C4-2B (cell line): ENCODE results near the gene C12orf60.

Source experiments
- H3K27ac ChIP-seq: fragments of 450-650 bp; 2 replicates; pipeline ENCODE4 v1.5.1; 2017
- ZFX ChIP-seq: fragments of 450-650 bp; IDR thresholded peaks from 2 replicates; pipeline ENCODE4 v1.6.1; 2017
- TF ChIP-seq, protein P1 (sequence below): fragments of 450-650 bp; conservative IDR thresholded peaks from 2 replicates; pipeline ENCODE4 v1.5.1; 2017; ENCODE audit warnings: mild to moderate bottlenecking

The C12orf60 gene

DNA sequence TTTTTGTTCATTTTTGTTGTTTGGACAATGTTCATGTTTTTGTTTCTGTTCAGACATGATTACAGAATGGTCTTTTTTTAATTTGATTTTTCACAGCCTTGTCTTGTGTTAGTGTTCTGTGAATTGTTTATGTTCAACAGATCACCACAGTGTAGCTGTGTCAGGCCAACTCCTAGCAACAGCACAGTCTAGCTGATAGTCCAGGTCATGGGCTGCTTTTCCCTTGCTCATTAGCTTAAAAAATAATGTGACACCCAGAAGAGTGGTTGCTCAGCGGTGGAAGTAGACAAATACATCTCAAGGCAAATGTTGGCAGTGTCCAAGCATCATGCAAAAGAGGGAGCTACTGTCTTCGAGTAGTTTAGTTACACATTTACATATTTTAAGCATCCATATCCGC is 22.6 kb upstream of the C12orf60 start:
- H3K27ac ChIP-seq, result no peak overlapping the region
- TF ChIP-seq ZFX, result no peak
- TF ChIP-seq, protein P1, sequence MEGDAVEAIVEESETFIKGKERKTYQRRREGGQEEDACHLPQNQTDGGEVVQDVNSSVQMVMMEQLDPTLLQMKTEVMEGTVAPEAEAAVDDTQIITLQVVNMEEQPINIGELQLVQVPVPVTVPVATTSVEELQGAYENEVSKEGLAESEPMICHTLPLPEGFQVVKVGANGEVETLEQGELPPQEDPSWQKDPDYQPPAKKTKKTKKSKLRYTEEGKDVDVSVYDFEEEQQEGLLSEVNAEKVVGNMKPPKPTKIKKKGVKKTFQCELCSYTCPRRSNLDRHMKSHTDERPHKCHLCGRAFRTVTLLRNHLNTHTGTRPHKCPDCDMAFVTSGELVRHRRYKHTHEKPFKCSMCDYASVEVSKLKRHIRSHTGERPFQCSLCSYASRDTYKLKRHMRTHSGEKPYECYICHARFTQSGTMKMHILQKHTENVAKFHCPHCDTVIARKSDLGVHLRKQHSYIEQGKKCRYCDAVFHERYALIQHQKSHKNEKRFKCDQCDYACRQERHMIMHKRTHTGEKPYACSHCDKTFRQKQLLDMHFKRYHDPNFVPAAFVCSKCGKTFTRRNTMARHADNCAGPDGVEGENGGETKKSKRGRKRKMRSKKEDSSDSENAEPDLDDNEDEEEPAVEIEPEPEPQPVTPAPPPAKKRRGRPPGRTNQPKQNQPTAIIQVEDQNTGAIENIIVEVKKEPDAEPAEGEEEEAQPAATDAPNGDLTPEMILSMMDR, result no peak

DNA sequence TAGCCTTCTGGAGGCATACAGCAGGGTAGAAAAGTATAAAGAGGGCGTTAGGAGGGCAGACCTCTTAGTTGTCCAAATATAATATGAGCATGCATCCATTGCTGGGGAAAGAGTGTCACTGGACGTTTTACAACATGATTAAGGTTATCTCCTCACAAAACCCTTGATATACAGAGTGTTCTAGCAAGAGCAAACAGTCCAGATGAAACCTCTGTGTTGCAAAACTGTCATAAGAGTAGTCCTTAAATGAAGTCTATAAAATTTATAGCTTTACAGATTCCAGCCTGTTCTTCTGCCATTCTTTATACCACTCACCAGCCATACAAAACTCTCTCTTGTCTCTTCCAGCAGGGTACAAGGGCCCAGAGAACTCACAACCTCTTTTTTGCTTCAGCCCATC is 21.9 kb upstream of the C12orf60 start:
- TF ChIP-seq ZFX, result no peak
- TF ChIP-seq, protein P1, result no peak

DNA sequence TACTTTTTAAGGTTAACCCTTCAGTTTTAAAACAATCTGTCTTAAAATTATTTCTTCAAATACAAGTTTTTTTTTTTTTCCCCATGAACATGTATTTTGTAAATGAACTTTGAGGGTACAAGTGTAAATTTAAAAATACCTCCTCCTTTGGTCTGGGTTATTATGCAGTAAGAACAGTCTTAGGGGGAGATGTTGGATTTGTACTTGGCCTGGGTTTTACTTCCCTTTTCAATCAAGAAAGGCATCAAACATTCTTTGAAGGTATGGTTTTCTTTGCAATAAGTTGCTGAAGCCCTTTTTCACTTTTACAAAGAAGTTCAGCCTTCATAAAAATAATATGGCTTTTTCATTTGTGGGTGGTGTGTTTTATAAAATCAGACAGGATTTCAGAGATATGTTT is 20.7 kb upstream of the C12orf60 start:
- TF ChIP-seq, protein P1, result no peak
- TF ChIP-seq ZFX, result no peak
- no peak overlapping the region for H3K27ac ChIP-seq

More for the DNA sequence above, 21.9 kb upstream of the C12orf60 start:
- H3K27ac ChIP-seq, result no peak overlapping the region

DNA sequence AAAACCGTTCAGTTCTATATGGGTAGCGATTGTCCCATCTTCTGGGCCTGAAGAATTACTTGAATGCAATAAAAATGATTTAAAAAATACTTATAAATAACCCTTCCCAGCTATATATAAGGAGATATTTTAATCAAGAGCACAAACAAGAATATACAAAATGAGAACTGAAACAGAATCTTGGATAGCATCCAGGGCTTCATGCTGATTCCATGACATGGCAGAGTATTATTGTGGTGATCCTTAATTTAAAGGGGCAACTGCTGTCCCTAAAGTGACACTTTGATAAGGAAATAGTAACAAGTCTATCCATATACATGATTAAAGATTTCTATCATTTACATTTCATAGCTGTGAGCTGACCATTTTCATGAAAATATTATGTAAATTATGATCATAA is 19.0 kb upstream of the C12orf60 start:
- no peak overlapping the region for H3K27ac ChIP-seq
- TF ChIP-seq, protein P1, result no peak
- no peak for TF ChIP-seq ZFX

DNA sequence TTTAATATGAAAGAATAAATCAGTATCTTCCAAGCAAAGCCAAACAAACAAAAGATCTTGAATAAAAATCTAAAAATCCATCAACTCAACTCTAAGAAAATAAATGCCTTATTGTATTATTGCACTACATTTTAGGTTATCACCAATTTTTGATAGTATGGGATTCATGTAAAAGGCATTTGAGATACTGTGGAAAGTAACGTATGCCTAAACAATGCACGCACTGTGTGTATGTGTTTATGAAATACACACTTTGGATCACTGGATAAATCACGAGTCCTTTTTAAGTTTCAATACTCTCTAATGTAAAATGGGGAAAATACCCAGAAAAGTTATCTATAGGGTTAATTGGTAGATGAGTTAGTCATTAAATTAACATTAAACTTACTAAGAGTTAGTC is 17.9 kb upstream of the C12orf60 start:
- no peak overlapping the region for H3K27ac ChIP-seq
- TF ChIP-seq, protein P1, result no peak
- TF ChIP-seq ZFX, result no peak

DNA sequence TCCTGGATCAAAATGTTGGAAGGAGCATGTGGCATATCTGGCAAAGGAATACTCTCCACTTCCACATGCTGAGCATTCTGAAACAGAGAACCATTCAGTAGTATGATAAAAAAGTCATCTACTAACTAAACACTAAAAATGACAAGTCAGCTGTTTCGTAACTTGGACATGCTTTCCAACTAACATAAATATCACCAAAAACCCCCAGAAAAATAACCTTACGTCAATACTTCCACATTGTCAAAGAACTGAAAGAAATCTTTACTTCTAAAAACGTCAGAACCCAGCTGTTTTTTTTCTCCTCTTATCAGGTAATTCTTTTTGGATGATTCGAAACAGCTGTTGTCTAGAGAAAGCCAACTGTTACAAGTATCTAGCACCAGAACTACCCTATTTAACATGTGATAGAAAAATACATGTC is 8.4 kb upstream of the C12orf60 start:
- no peak overlapping the region for H3K27ac ChIP-seq
- TF ChIP-seq, protein P1, result no peak
- TF ChIP-seq ZFX, result no peak

DNA sequence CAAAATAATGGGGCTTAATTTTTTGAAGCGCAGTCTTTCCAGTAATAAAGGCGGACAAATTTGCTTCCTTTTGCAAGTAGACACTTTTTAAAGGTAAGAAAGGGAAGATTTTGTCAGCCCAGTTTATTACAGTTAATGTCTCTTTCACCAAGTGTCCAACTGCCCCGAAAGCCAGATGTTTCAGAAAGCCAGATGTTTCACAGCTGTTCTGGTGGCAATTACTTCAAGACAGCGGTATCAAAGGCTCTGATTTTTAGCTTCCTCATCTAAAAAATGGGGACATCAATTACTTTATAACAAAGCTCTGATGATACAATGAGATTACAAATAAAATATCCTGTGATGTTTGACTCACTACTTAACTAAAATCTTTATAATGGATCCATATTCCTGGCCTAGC is 1.2 kb upstream of the C12orf60 start:
- H3K27ac ChIP-seq, result peak overlapping the region; percentile 91; the same call in 1 of the 2 replicates
- no peak for TF ChIP-seq ZFX

DNA sequence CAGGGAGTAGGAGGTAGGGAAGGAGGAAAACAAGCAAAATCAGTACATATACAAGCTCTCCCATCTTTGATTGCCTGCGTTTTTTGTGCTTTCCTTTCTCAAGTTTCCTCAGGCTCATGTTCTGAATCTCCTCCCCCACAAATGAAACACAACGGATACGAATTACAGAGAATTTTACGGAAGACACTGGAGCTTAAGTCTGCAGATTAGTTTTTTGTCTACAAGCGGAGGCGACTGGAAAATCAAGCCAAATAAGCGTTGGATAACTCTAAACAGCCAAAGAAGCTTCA is 804 bp upstream of the C12orf60 start:
- TF ChIP-seq, protein P1, result no peak
- TF ChIP-seq ZFX, result no peak
- H3K27ac ChIP-seq, result peak overlapping the region; percentile 91
